ENCODE measurements around the gene GTF3C2.

Gene GTF3C2, protein sequence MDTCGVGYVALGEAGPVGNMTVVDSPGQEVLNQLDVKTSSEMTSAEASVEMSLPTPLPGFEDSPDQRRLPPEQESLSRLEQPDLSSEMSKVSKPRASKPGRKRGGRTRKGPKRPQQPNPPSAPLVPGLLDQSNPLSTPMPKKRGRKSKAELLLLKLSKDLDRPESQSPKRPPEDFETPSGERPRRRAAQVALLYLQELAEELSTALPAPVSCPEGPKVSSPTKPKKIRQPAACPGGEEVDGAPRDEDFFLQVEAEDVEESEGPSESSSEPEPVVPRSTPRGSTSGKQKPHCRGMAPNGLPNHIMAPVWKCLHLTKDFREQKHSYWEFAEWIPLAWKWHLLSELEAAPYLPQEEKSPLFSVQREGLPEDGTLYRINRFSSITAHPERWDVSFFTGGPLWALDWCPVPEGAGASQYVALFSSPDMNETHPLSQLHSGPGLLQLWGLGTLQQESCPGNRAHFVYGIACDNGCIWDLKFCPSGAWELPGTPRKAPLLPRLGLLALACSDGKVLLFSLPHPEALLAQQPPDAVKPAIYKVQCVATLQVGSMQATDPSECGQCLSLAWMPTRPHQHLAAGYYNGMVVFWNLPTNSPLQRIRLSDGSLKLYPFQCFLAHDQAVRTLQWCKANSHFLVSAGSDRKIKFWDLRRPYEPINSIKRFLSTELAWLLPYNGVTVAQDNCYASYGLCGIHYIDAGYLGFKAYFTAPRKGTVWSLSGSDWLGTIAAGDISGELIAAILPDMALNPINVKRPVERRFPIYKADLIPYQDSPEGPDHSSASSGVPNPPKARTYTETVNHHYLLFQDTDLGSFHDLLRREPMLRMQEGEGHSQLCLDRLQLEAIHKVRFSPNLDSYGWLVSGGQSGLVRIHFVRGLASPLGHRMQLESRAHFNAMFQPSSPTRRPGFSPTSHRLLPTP

DNA sequence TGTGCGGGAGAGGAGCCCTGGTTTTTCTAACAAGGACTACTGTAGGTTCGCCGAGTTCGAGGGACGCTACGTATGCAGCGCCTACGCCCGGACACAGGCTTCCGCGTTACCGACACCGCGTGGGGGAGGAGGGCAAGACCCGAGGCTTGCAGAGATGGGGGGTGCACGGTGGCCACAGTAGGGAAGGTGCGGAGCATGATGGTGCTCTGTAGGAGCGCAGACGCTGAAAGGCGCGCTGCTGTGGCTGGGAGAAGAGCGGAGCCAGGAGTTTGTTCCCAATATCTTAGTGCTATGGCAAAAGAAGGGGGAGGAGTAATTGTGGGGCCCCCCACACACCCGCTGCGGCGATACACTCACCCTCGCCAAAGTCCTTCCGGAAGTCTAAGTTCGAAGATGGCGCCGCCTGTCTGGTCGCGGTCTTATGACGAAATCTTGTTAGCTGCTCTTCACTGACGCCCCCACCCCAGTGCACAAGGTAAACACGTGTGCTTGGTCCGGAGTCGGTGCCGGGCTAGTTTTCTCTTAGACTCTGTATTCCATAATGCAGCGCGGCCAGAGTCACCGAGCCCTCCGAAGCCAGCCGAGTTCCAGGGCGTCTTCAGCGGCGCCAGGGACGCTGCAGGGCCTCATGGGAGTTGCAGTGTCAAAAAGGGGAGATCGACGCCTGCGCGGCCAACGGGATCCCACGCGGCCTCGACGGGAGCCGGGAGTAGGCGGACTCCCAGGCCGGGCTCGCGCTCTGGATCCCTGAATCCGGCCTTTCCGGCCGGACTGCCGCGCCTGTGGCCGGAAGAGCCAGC lies at the start of gene GTF3C2:
Gene GTF3C2 (minus strand): TSS at position 383 of the 800 bp plus-strand sequence. CDS start 13,210 bp downstream, outside the sequence.
- DNase-seq (ENCODE audit: low read depth) = peak; percentile 98

DNA sequence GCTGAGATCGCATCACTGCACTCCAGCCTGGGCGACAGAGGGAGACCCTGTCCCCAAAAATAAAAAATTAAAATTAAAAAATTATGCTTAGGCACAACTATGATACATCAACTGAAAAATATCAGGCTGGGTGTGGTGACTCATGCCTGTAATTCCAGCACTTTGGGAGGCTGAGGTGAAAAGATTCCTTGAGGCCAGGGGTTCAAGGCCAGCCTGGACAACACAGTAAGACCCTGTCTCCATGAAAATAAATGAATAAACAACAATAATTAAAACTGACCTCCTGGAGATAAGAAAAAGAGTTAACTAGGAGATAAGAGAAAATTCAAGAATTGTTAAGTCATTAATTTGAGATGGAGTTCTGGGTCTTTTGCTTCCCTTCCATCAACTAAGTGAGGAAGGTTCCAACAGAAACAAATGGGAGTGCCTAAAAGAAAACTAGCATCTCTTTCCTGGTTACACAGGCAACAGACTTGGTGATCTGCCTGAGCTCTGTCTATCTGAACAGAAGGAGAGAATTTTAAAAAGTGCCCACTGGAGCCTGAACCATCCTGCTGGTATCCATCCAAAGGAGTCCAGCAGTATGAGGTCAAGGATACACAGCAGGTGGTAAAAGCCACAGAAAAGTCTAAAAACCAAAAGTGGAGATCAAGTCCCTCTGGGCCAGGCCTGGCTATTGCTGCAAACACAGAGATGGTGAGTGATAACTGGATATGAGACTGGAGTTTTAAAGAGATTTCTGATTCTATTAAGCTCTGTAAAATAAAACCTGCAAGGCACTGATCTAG lies 44.0 kb upstream of the GTF3C2 start:
- DNase-seq (ENCODE audit: low read depth) = no peak

DNA sequence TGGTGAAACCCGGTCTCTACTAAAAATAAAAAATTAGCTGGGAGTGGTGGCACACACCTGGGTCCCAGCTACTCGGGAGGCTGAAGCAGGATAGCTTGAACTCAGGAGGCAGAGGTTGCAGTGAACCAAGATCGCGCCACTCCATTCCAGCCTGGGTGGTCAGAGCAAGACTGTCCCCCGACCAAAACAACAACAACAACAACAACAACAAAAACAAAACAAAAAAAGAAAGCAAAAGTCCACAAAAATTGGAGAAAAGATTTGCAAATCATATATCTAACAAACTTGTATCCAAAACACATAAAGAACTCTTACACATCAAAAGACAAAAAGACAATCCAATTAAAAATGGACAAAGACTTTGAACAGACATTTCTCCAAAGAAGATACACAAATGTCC lies 42.4 kb upstream of the GTF3C2 start:
- DNase-seq (ENCODE audit: low read depth) = no peak

DNA sequence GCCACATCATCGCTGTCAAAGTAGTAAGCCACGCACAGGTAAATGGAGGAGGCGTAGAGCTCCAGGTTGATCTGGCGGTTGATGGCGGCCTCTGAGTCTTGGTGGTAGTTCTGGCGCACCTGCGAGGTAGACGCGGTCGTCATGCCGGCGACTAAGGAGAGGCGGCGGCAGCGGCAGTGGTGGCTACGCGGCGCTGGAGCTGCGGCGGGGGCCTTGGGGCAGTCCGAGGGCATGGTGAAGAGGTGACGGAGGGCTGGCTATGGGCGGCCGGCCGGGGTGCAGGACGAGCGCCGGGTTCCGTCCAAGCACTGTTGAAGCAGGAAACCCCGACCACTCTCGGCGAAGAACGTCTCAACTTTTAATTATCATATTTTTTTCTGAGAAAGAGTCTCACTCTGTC lies 36.7 kb upstream of the GTF3C2 start:
- DNase-seq (ENCODE audit: low read depth) = no peak

DNA sequence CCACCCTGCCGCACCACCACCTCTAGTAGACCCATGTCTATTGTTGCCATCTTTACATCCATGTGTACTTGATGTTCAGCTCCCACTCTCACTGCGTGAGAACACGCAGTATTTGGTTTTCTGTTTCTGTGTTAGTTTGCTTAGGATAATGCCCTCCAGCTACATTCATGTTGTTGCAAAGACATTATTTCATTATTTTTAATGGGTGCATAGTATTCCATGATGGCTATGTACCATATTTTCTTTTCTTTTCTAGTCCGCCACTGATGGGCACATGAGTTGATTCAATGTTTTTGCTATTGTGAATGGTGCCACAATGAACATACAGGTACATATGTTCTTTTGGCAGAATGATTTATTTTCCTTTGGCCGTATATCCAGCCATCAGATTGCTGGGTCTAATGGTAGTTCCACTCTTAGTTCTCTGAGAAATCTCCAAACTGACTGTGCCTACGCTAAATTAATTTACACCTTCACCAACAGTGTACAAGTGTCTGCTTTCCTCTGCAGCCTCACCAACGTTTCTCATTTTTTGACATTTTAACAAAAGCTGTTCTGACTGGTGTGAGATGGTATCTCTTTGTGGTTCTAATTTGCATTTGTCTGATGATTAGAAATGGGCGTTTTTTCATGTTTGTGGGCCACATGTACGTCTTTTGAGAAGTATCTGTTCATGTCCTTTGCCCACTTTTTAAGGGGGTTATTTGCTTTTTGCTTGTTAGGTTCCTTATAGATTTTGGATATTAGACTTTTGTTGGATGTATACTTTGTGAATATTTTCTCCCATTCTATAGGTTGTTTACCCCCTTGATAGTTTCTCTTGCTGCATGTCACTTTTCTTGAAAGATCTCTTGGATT lies 34.5 kb upstream of the GTF3C2 start:
- no peak for DNase-seq (ENCODE audit: low read depth)

DNA sequence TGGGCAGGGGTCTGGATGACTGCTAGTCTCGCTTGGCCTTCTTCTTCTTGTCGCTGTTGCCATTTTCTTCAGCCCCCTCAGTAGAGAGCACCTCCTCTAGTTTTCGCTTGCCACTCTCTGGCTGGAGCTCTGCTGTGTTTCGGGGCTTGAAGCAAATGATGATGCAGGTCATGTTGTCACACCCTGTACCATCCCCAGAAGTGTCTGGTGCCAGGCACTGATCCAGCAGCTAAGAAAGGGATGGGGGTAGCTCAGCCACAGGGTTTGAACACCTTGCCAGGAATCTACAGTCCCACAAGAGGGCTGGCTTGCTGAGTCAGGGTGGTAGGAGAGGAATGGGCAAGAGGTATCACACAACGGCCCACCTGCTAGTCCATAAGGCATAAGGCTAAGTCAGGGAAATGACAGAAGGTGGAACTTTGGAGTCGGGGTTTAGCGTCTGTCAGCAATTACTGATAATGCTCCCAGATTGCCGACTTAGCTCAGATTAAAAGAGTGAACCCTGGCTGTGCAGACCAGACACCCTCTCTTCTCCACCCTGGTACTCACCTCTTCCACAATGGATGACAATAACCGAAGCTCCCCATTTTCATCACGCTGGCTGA lies 25.1 kb upstream of the GTF3C2 start:
- no peak for DNase-seq (ENCODE audit: low read depth)

DNA sequence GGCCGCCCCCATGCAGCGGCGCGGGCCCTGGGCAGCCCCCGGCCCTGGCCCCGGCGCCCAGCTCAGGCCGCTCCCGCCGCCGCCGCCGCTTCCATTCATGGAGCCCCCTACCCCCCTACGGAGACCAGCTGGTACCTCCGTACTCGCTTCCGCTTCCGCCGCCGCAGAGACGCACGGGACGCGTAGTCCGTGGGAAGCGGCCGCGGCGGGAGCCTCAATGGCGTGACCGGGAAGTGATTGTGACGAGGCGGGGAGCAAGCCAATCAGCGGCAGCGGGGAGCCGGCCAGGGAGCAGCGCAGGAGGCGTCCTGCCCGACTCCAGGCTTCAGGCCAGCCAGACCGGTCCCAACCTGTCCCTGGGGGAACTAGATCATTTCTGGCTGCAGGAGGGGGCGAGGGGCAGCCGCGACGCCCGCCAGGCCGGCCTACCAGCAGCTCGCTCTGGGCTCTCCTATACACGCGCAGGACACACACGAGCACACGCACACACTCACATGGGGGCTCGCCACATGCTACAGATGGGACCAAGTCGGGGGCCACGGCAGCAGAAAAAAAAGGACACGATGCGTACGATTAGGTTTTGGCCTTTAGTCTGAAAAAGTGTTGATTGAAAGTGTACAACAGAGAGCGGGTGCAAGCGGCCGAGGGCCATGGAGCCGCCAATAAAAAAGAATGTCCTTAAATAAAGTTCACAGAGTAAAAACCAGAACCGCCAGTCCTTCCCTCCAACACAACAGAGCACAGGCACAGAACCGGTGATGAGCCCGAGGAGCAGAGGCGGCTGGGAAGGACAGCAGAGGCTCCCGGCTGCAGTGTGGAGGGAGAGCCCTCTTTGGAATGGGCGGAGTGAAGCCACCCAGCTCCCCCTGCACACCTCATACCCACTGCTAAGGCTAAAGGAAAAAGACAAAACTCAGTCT lies 24.3 kb upstream of the GTF3C2 start, which contains the start of gene ZNF513:
Gene ZNF513 (minus strand): TSS at position 109 of the 920 bp plus-strand sequence. CDS start 208 bp downstream, outside the sequence.
- peak; percentile 91 for DNase-seq (ENCODE audit: low read depth)

DNA sequence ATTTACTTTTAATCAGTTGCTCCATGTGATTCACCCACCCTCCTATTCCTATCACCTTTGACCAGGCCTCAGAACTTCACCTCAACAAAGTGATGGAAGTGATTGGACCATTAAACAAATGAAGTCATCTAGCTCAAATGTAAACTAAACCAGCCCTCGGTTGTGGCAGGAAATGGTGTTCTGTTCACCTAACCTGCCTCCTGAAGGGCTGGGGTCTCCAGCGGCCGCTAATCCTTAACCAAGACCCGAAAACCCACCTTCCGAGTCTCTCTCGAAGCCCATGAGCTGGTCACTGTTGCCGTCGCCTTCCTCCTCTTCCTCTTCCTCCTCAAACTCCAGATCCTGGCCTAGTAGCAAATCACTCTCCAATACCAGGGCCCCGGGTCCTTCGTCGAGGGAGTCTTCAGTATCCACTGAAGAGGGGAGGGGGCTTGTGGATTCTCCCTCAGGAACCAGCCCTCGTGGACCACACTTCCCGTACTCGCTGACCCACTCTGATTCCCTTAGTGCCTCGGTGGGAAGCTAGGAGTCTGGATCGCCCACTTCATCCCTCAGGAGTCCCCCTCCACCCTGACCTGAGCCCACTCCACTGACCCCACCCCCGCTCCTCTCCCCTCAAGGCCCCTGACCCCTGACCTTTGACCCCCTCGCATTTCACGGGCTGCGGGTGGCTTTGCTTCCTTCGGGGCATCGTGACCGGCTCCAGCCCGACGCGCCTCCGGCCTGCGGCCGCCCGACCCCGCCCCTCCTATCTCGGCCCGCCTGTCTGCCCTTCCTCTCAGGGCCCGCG lies 23.5 kb upstream of the GTF3C2 start:
- peak; percentile 73 for DNase-seq (ENCODE audit: low read depth)

DNA sequence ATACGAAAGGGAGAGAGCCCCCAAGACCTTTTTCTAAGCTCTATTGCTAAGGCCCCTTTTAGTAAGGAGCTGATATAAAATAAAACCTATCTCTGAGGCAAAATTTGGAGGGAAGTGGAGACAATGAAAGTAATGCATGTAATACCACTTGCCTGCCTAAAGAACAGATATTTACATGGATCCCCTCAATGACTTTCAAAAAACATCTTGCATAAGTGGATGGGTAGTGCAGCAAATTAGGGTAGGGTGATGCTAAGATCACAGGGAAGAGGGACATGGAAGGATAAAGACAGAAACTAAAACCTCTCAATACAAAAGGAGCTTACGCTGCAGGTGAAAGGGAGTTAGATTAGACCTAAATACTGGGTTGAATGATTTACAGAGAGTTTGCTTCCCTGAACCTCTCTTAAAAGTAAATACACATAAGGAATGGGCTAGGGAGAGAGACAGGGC lies 22.8 kb upstream of the GTF3C2 start:
- DNase-seq (ENCODE audit: low read depth) = no peak

DNA sequence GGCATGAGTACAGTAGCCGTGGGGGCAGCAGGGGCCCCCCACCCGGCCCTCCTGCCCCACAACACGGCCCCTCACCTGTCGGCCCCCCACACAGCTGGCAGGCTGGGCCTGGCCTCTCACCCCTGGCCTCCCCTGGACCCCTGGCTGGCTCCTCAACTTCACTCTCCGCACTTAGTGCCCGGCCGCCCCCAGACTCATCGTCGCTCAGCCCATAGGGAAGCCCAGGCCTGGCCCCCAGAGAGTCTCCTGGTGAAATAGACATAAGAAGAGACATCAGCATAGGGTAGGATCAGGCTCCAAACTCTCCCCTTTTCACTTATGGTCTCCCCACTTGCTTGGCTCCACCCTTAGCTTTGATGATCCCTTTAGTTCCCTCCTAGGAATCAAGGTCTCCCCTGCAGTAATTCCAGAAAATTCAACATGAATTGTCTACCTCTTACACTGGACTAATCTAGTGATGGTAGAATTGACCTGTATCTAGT lies 22.3 kb upstream of the GTF3C2 start:
- no peak for DNase-seq (ENCODE audit: low read depth)

DNA sequence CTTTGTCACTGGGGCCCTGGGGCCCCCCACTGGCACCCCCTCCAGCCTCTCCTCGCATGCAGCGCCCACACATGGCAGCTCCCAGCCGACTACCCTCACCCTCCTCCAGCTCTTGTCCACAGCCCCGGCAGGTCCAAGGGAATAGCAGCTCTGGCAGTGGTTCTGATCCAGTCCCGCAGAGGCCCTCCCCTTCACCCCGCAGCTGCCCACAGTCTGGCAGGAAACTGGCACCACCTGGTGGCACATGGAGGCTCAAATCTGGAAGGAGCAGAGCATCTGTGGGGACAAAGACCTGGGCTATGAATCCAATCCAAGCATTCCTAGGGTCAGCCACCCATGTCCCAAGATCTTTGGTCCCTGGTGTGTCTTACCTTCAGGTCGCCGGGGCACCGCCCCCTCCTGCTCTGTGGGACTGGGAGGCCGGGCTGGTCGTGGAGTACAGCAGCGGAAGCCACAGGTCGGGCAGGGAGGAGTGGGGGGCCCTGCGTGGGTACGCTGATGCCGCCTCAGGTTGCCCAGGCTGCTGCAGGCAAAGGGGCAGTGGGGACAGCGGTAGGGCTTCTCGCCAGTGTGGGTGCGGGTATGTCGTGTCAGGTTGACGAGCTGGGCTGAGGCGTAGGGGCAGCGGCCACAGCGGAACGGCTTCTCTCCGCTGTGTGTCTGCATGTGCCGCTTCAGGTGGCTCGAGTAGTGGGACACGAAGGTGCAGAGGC lies 21.7 kb upstream of the GTF3C2 start:
- peak; percentile 29 for DNase-seq (ENCODE audit: low read depth)

DNA sequence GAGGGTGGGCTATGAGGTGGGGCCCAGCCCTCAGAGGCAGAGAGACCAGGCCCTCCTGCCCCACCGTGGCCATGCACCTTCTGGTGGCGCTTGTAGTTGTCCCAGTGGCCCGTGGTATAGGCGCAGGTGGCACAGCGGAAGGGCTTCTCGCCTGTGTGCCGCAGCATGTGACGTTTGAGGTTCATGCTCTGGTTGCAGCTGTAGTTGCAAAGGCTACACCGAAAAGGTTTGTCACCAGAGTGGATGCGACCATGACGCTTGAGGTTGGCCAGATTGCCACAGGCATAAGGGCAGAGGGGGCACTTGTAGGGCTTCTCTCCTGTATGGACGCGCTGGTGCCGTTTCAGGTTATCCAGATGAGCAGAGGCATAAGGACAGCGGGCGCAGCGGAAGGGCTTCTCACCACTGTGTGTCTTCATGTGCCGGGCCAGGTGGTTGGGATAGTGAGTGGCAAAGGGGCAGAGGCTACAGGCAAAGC lies 21.1 kb upstream of the GTF3C2 start:
- no peak for DNase-seq (ENCODE audit: low read depth)

DNA sequence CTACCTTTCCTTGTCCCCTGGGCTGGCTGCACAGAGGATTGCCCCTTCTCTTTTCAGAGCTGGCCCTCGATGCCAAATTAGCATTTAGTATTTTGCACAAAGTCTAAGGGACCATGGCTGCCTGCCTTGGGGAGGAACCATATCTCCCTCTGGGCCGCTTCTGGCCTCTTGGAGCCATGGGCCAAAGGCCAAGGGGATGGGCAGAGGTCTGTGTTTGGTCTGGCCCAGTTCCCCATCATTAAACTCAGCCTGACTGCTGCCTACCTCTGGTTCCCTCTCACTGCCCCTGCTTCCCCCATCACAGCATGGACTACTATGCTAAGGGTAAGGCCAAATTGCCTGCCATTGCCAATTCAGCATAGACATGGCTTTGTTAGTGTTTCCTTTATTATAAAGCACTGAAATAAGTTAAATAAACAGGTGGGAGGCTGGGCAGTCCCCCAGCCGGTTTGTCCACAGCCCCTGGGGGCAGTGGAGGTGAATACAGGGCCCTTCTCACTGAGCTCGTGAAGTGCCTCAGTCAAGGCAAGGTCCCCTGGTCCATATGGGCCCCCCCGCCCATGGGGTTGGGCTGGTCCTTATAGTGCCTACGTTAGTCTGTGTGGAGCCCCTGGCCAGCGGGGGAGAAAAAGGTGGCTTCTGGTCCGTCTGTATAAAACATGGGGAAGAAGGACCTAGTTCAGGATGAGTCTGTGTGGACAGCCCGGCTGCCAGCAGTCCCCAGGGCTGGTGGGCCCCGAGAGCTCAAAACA lies 20.5 kb upstream of the GTF3C2 start:
- no peak for DNase-seq (ENCODE audit: low read depth)

DNA sequence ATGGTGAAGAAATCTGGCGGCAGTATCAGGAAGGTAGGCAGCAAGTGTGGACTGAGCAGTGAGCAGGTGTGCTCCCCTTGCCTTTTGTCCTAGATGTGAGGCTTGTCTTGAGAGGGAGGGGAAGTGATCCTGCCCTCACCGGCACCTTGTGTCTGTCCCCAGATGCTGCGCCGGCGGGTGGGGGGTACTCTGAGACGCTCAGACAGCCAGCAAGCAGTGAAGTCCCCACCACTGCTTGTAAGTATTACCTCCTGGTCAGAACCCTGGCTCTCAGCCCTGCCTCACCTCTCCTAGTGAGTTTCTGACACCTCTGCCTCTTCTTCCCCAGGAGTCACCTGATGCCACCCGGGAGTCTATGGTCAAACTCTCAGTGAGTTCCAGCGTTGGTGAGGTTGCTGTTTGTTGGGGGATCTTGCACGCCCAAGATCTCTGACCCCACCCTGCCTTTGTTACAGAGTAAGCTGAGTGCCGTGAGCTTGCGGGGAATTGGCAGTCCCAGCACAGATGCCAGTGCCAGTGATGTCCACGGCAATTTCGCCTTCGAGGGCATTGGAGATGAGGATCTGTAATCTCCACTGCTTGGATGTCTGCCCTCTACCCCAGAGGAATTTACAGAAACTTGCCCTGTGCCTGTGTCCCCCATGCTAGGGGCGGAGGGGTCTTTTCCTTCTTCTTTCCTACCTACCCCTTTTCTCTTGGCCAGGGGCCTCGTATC lies 19.7 kb upstream of the GTF3C2 start:
- no peak for DNase-seq (ENCODE audit: low read depth)

DNA sequence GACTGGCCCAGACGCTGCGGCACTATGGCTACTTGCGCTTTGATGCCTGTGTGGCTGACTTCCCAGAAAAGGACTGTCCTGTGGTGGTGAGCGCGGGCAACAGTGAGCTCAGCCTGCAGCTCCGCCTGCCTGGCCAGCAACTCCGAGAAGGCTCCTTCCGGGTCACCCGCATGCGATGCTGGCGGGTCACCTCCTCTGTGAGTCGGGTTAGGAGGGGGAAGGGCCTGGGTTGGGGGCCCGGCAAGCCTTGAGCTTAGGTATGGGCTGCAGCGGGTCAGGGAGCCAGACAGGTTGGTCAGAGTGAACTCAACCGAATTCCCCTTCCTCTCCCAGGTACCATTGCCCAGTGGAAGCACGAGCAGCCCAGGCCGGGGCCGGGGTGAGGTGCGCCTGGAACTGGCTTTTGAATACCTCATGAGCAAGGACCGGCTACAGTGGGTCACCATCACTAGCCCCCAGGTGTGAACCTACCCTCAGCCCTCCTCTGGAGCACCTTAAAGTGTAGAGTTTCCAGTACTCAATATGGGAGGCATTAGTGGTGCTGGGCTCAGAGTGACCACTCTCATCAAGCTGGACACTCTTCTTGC lies 19.0 kb upstream of the GTF3C2 start:
- no peak for DNase-seq (ENCODE audit: low read depth)
